Testis (tissue), 3 donors: ENCODE data around the gene PIGU. TPM values are rescaled to one million over a fixed set of nuclear protein-coding genes. Genes with fewer than 3 reads are reported as not detected.
"Not testable (repeated sequence)": the region's sequence is repeated elsewhere in the genome, so short reads cannot be mapped to it uniquely, and the experiment has no call there.

ENCODE experiments used
- DNase-seq: peaks from one replicate; pipeline ENCODE4 v3.0.0-alpha.2; 2019
- H3K27ac ChIP-seq, 2 donors: fragments of 200-600 bp; sonication (generic); one replicate each; pipeline ENCODE4 v1.5.1; 2019
- H3K27me3 ChIP-seq: fragments of 200-600 bp; sonication (generic); one replicate; pipeline ENCODE4 v1.5.1; 2019
- H3K36me3 ChIP-seq: fragments of 200-600 bp; sonication (generic); one replicate; pipeline ENCODE4 v1.5.1; 2017; ENCODE audit warnings: low read depth; ENCODE audit errors: missing control alignments
- H3K4me1 ChIP-seq: fragments of 200-600 bp; sonication (generic); one replicate; pipeline ENCODE4 v1.5.1; 2019
- H3K4me3 ChIP-seq, 2 donors: fragments of 200-600 bp; sonication (generic); one replicate each; pipeline ENCODE4 v1.5.1; 2017 to 2019
- H3K9me3 ChIP-seq: fragments of 200-600 bp; sonication (generic); one replicate; pipeline ENCODE4 v1.5.1; 2017
- POLR2A ChIP-seq: fragments of 450-650 bp; IDR thresholded peaks from one replicate; pipeline ENCODE4 v1.6.1; 2017; ENCODE audit warnings: antibody characterized with exemption, mild to moderate bottlenecking, moderate library complexity
- WGBS, 2 donors: methylation state at CpG; one replicate each; pipeline ENCODE4 v1.1.5; 2018; 5-methylcytosine and 5-hydroxymethylcytosine counted together
- intact Hi-C: fragments of 100-400 bp; cut with DNase I; formaldehyde crosslinking; loops from one replicate; pipeline ENCODE4 v1.15.1; 2023; ENCODE audit warnings: low total_unique reads
- polyA plus RNA-seq: library from polyadenylated mRNA; stranded (reverse); fragments of 350-450 nt; fragmentation: Illumina TruSeq; extraction: RNeasy Lipid Tissue Mini Kit (QIAGEN cat#74804); gene quantifications from one replicate; pipeline ENCODE4 v1.2.3, GENCODE V29; 2014; ENCODE audit warnings: low read depth, low replicate concordance; ENCODE audit not compliant: insufficient read depth
- total RNA-seq, 2 donors: library from RNA; depleted of rRNA; stranded (reverse); fragments of >200 nt; gene quantifications; one replicate each; pipeline ENCODE4 v1.2.3, GENCODE V29; 2016
- TF ChIP-seq, protein P1 (sequence below), 3 experiments: fragments of 450-650 bp in 2 of 3; fragments of 200-600 bp in 1 of 3; sonication (generic) in 1 of 3; IDR thresholded peaks; one replicate each; pipeline ENCODE4 v1.5.1; 2016 to 2019; ENCODE audit warnings: antibody characterized with exemption in 3 of 3, mild to moderate bottlenecking in 2 of 3, moderate library complexity in 1 of 3

The PIGU gene
- total and polyA plus RNA-seq, 3 donors from 2014 or later = 35.0 to 48.9 (median 35.7) TPM

DNA sequence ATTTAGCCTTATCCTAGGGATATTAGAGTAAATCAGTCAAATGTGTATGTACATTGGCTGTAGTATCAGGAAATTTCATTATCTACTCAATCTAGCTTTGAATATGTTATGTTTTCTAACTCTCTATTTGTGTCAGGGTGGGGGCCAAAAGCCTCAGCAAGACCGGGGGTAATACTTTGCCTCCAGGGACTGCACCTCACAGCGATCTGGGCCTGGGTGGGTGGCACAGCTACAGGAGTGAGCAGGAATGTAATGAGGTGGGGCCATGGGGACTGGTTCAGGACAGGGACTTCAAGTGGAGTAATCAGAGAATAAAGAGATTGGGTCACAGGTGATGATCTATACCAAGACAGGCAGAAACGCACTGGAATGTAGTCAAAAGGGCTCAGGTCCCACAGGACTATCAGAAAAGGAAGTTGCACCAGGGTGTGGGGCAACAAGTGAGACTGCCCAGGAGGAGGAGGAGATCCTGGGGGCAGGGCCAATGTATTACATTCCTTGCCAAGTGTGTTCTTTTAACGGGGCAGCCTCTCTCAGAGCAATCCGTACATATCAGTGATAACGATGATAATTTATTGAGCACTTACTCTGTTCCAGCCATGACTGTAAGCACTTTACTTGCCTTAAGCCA, 54.0 kb downstream of the PIGU start:
- TF ChIP-seq, protein P1, sequence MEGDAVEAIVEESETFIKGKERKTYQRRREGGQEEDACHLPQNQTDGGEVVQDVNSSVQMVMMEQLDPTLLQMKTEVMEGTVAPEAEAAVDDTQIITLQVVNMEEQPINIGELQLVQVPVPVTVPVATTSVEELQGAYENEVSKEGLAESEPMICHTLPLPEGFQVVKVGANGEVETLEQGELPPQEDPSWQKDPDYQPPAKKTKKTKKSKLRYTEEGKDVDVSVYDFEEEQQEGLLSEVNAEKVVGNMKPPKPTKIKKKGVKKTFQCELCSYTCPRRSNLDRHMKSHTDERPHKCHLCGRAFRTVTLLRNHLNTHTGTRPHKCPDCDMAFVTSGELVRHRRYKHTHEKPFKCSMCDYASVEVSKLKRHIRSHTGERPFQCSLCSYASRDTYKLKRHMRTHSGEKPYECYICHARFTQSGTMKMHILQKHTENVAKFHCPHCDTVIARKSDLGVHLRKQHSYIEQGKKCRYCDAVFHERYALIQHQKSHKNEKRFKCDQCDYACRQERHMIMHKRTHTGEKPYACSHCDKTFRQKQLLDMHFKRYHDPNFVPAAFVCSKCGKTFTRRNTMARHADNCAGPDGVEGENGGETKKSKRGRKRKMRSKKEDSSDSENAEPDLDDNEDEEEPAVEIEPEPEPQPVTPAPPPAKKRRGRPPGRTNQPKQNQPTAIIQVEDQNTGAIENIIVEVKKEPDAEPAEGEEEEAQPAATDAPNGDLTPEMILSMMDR (IDR thresholded peaks at IDR 0.05) = no peak
- TF ChIP-seq POLR2A = no peak
- 85 to 87% methylated on average over 6 of the region's 6 CpGs for WGBS, 2 donors
- Histone ChIP-seq H3K36me3 (no peaks in the 10 kb centered on the region), H3K9me3 (no peaks in the 10 kb centered on the region), H3K27me3 (no peaks in the 10 kb centered on the region), H3K4me1 (no peaks in the 10 kb centered on the region), H3K4me3 (no peak overlapping the region), H3K27ac (no peak overlapping the region)
- intact Hi-C loops = no loop called here
- no peak for DNase-seq

DNA sequence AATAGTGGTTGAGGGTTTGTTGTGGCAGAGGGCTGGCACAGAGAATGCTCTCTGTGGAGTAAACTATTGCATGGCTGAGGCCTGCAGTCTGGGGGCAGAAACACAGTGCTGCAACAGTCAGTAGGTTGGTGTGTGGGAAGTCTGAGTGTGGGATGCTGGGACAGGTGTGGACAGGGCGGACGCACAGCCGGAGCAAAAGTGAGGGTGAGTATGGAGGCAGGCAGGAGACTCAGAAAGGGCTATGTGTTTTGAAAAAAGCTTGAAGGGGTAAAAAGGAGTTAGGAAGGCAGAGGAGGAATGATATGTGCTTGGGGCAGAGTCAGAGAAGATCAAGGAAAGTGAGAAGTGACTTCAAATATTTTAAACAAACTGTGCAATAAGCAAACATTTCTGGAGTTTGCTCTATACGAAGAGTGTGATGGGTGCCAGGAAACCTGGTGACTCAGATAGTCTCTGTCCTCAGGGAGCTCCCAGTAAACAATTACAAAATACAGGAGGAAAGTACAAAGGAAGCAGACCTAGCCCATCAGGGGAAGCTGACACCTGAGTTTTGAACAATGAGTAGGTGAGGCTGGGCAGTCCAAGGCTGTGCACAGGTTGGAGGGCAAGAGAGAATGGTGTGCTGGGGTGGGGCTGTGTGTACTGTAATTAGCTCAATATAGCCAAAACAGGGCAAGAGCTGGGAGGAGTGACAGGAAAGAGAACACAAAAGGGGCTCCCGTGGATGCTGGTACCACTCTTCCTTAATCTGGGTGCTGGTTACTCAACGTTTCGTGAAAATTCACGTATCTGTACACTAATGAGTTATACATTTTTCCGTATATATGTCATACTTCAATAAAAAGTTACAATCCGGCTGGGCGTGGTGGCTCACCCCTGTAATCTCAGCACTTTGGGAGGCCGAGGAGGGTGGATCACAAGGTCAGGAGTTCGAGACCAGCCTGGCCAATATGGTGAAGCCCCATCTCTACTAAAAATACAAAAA, 55.2 kb downstream of the PIGU start:
- no peak overlapping the region for H3K4me3 ChIP-seq
- intact Hi-C loops = no loop called here
- DNase-seq = no peak
- 93 to 95% methylated on average over 13 of the region's 13 CpGs for WGBS, 2 donors
- no peak overlapping the region for H3K27ac ChIP-seq
- no peaks in the 10 kb centered on the region for H3K27me3 ChIP-seq
- H3K36me3 ChIP-seq = no peaks in the 10 kb centered on the region
- TF ChIP-seq POLR2A = no peak
- TF ChIP-seq, protein P1 (IDR thresholded peaks at IDR 0.05) = no peak
- H3K4me1 ChIP-seq = no peaks in the 10 kb centered on the region
- H3K9me3 ChIP-seq = no peaks in the 10 kb centered on the region

DNA sequence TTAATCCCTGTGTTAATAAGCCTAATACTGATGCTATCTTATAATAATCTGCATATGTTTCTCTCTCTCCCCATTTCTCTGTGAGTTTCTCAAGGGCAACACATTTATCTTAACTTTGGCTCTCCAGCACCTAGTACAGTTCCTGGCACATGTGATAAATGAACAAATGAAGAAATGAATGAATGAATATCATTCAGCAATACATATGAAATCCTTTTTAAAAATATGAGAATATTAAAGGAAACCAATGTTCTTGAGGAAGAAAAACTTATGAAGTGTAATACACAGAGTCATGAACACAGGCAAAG, 55.9 kb downstream of the PIGU start:
- no peak for TF ChIP-seq POLR2A
- TF ChIP-seq, protein P1 (IDR thresholded peaks at IDR 0.05) = no peak
- no peaks in the 10 kb centered on the region for H3K27me3 ChIP-seq
- intact Hi-C loops = no loop called here
- H3K9me3 ChIP-seq = no peaks in the 10 kb centered on the region
- no peaks in the 10 kb centered on the region for H3K4me1 ChIP-seq
- no peak for DNase-seq
- H3K36me3 ChIP-seq = no peaks in the 10 kb centered on the region
- H3K27ac ChIP-seq = no peak overlapping the region
- H3K4me3 ChIP-seq = no peak overlapping the region

DNA sequence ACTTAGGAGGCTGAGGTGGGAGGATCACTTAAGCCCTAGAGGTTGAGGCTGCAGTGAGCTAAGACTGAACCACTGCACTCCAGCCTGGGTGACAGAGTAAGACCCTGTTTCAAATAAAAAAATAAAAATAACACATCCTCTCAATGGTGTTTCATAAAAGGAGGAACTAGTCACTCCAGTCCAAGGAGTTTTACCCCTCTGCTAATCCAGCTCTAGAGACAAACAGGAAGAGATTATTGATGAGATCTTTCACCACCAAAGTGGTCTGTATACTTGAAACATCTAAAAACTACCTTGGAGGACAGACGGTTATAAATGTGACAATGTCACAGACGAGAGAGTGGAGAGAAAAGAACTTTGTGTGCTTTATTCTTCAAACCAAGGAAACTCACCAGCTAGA, 58.2 kb downstream of the PIGU start:
- WGBS, 2 donors = 78 to 84% methylated on average over 2 of the region's 2 CpGs
- TF ChIP-seq POLR2A = no peak
- TF ChIP-seq, protein P1 (IDR thresholded peaks at IDR 0.05) = no peak

DNA sequence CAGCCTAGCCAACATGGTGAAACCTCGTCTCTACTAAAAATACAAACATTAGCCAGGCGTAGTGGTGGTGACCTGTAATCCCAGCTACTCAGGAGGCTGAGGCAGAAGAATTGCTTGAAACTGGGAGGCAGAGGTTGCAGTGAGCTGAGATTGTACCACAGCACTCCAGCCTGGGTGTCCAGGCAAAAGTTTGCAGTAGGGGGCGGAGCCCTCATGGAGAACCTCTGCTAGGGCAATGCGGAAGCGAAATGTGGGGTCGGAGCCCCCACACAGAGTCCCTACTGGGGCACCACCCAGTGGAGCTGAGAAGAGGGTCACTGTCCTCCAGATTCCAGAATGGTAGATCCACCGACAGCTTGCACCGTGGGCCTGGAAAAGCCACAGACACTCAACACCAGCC, 60.0 kb downstream of the PIGU start:
- H3K36me3 ChIP-seq, H3K4me1 ChIP-seq, H3K27me3 ChIP-seq, H3K27ac ChIP-seq, DNase-seq, intact Hi-C loops, H3K9me3 ChIP-seq, H3K4me3 ChIP-seq: not testable (repeated sequence)
- 96 to 98% methylated on average over 5 to 8 of the region's 8 CpGs for WGBS, 2 donors

More for the DNA sequence above, 58.2 kb downstream of the PIGU start:
- no peak for DNase-seq
- H3K4me1 ChIP-seq = no peaks in the 10 kb centered on the region
- no peak overlapping the region for H3K4me3 ChIP-seq
- intact Hi-C loops = no loop called here
- no peaks in the 10 kb centered on the region for H3K9me3 ChIP-seq
- no peak overlapping the region for H3K27ac ChIP-seq
- no peaks in the 10 kb centered on the region for H3K36me3 ChIP-seq
- no peaks in the 10 kb centered on the region for H3K27me3 ChIP-seq
